SK-N-SH (cell line): ENCODE results near the gene CD180. TPM values are rescaled to one million over a fixed set of nuclear protein-coding genes. Genes with fewer than 3 reads are reported as not detected.

Experiments used
- CTCF ChIA-PET: fragments of 300-600, 350-600 bp; formaldehyde crosslinking; extraction: SDS; loops from one replicate; lab custom pipeline; 2021; lab: Yijun Ruan, JAX
- POLR2A ChIA-PET: fragments of 350-600 bp; sonication (Branson Sonifier 250); formaldehyde crosslinking; extraction: SDS; loops from one replicate; lab custom pipeline; 2020; ENCODE audit warnings: antibody characterized with exemption, inconsistent platforms; lab: Yijun Ruan, JAX
- DNase-seq: peaks from one replicate; pipeline ENCODE4 v3.0.0; 2012
- H2AFZ ChIP-seq: fragments of 200-600 bp; sonication (generic); 2 replicates; pipeline ENCODE4 v1.8.1; 2016; ENCODE audit warnings: antibody characterized with exemption, mild to moderate bottlenecking, low read depth
- H3F3A ChIP-seq: fragments of 200-600 bp; sonication (generic); replicated peaks from 2 replicates; pipeline ENCODE3; 2016; ENCODE audit warnings: antibody characterized with exemption, mild to moderate bottlenecking; ENCODE audit not compliant: insufficient read depth
- H3K27ac ChIP-seq, 2 experiments: fragments of 200-500 bp in 1 of 2; fragments of 200-600 bp in 1 of 2; sonication (Bioruptor generic) in 1 of 2; sonication (generic), shearing (Covaris generic) in 1 of 2; 2 replicates each; pipeline versions ENCODE4 v1.5.1 to v1.6.1; 2014 to 2016; ENCODE audit warnings: low read depth in 2 of 2, inconsistent platforms in 1 of 2, low read length in 1 of 2, mild to moderate bottlenecking in 1 of 2, mixed read lengths in 1 of 2
- H3K27me3 ChIP-seq: fragments of 200-600 bp; sonication (generic), shearing (Covaris generic); 2 replicates; pipeline ENCODE4 v1.6.1; 2016; ENCODE audit warnings: mixed run types; ENCODE audit not compliant: insufficient read depth
- H3K36me3 ChIP-seq, 2 experiments: fragments of 200-500 bp in 1 of 2; fragments of 200-600 bp in 1 of 2; sonication (Bioruptor generic) in 1 of 2; sonication (generic) in 1 of 2; replicated peaks in 1 of 2; 2 replicates each; pipeline versions ENCODE3 to v1.5.1; 2014 to 2016; ENCODE audit warnings: low read length in 1 of 2, mild to moderate bottlenecking in 1 of 2; ENCODE audit not compliant: insufficient read depth in 2 of 2, control insufficient read depth in 1 of 2
- H3K4me1 ChIP-seq, 2 experiments: fragments of 200-500 bp in 1 of 2; fragments of 200-600 bp in 1 of 2; sonication (Bioruptor generic) in 1 of 2; sonication (generic), shearing (Covaris generic) in 1 of 2; 2 replicates each; pipeline versions ENCODE4 v1.5.1 to v1.6.1; 2014 to 2016; ENCODE audit warnings: low read depth in 1 of 2, low read length in 1 of 2, mixed run types in 1 of 2; ENCODE audit not compliant: insufficient read depth in 2 of 2, control insufficient read depth in 1 of 2
- H3K4me2 ChIP-seq: fragments of 200-600 bp; sonication (generic), shearing (Covaris generic); 2 replicates; pipeline ENCODE4 v1.6.1; 2017; ENCODE audit warnings: mixed run types
- H3K4me3 ChIP-seq, 2 experiments: fragments of 200-500 bp in 1 of 2; fragments of 200-600 bp in 1 of 2; sonication (Bioruptor generic) in 1 of 2; sonication (generic), shearing (Covaris generic) in 1 of 2; 2 replicates each; pipeline versions ENCODE4 v1.5.1 to v1.8.1; 2014 to 2016; ENCODE audit warnings: low read depth in 2 of 2, inconsistent platforms in 1 of 2, low read length in 1 of 2, mild to moderate bottlenecking in 1 of 2, mixed read lengths in 1 of 2, moderate library complexity in 1 of 2
- H3K79me2 ChIP-seq: fragments of 200-600 bp; sonication (generic); 2 replicates; pipeline ENCODE4 v1.8.1; 2017; ENCODE audit warnings: mild to moderate bottlenecking; ENCODE audit not compliant: insufficient read depth
- H3K9ac ChIP-seq: fragments of 200-600 bp; sonication (generic); 2 replicates; pipeline ENCODE4 v1.6.1; 2017; ENCODE audit warnings: mixed run types
- H3K9me2 ChIP-seq: fragments of 200-600 bp; sonication (generic); 2 replicates; pipeline ENCODE4 v1.6.1; 2017; ENCODE audit warnings: mixed run types
- H3K9me3 ChIP-seq: fragments of 200-600 bp; sonication (generic); 2 replicates; pipeline ENCODE4 v1.6.1; 2017; ENCODE audit warnings: mixed run types, mild to moderate bottlenecking, moderate library complexity
- H4K20me1 ChIP-seq: fragments of 200-600 bp; sonication (generic); 2 replicates; pipeline ENCODE4 v1.6.1; 2017; ENCODE audit warnings: mild to moderate bottlenecking, mixed run types; ENCODE audit not compliant: insufficient read depth
- ELF1 ChIP-seq: IDR thresholded peaks from 2 replicates; pipeline ENCODE4 v1.4.0; 2012
- EZH2phosphoT487 ChIP-seq: fragments of 200-600 bp; sonication (generic); IDR thresholded peaks from 2 replicates; pipeline ENCODE4 v1.6.1; 2017; ENCODE audit warnings: low read depth, mixed run types, mild to moderate bottlenecking, antibody characterized with exemption, moderate library complexity, borderline replicate concordance
- FOSL2 ChIP-seq: IDR thresholded peaks from 2 replicates; pipeline ENCODE4 v1.4.0; 2012; ENCODE audit warnings: low read depth, mild to moderate bottlenecking, moderate library complexity, borderline replicate concordance
- GABPA ChIP-seq: IDR thresholded peaks from 2 replicates; pipeline ENCODE4 v1.4.0; 2012; ENCODE audit warnings: low read depth, mild to moderate bottlenecking
- MEF2A ChIP-seq: IDR thresholded peaks from 2 replicates; pipeline ENCODE4 v1.4.0; 2012; ENCODE audit warnings: low read depth, borderline replicate concordance
- MXI1 ChIP-seq: IDR thresholded peaks from 2 replicates; pipeline ENCODE4 v1.6.1; 2012; ENCODE audit warnings: mild to moderate bottlenecking, low read depth, low read length, improper control_type of control experiment
- POLR2AphosphoS5 ChIP-seq: IDR thresholded peaks from 2 replicates; pipeline ENCODE4 v1.6.1; 2012; ENCODE audit warnings: low read depth, low read length
- RAD21 ChIP-seq: IDR thresholded peaks from 2 replicates; pipeline ENCODE4 v1.6.1; 2012; ENCODE audit warnings: mild to moderate bottlenecking, low read length
- TCF12 ChIP-seq: IDR thresholded peaks from 2 replicates; pipeline ENCODE4 v1.4.0; 2012
- WGBS: methylation state at CpG from one replicate; pipeline ENCODE4 v1.1.6; 2017; ENCODE audit warnings: low lambda C conversion rate; 5-methylcytosine and 5-hydroxymethylcytosine counted together
- polyA plus RNA-seq, 3 experiments: library from polyadenylated mRNA; depleted of rRNA; stranded (reverse); fragments of >200 nt; gene quantifications; 2 replicates each; pipeline ENCODE4 v1.2.3, GENCODE V29; 2012
- TF ChIP-seq, protein P1 (sequence below): IDR thresholded peaks from 2 replicates; pipeline ENCODE4 v1.4.0; 2012; ENCODE audit warnings: low read depth, borderline replicate concordance
- TF ChIP-seq, protein P2 (sequence below): fragments of 150-350 bp; IDR thresholded peaks from 2 replicates; pipeline ENCODE4 v1.6.1; 2016; ENCODE audit warnings: mild to moderate bottlenecking, low read depth, low read length
- TF ChIP-seq, protein P3 (sequence below): IDR thresholded peaks from 2 replicates; pipeline ENCODE4 v1.4.0; 2012; ENCODE audit warnings: low read depth, borderline replicate concordance

CD180 gene
- polyA plus RNA-seq, 1 of the 3 experiments (the other 2 are of a cell fraction) = 0.02 TPM

DNA sequence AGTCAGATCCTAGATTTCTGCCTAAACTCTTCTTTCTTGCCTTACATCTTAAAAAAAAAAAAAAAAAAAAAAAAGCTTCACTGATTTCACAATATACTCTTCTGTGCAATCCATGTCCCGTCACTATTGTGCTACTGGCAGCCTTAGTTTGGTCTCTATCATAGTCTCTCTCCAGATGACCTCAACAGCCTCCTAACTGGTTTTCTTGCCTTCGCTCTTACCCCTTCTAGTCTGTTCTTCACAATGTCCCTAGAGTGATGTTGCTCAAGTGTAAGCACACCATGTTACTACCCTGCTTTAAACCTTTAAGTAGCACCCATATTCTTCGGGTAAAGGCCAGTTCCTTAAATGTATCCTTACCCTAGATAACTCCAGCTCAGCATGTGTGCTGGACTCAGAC is 25.8 kb downstream of the CD180 start:
- no peak overlapping the region for H3K9ac ChIP-seq
- no peaks in the 10 kb centered on the region for H3K9me2 ChIP-seq
- WGBS = 95% methylated on average over 3 of the region's 3 CpGs
- H3K27me3 ChIP-seq = no peaks in the 10 kb centered on the region
- TF ChIP-seq ELF1 = no peak
- TF ChIP-seq, all 33 proteins: peak for 0
- no peak overlapping the region for H2AFZ ChIP-seq
- CTCF ChIA-PET = interaction anchor here (6.2 kb wide), 1 partner anchor 14 kb away, joined by 36 read pairs; no protein-coding TSS in a partner anchor
- H3K4me3 ChIP-seq = no peak overlapping the region
- no peaks in the 10 kb centered on the region for H4K20me1 ChIP-seq
- peaks cover 0 to under 1% of the 10 kb centered on the region in 2 experiments for H3K36me3 ChIP-seq
- no peaks in the 10 kb centered on the region for H3K4me1 ChIP-seq
- DNase-seq = no peak
- no peaks in the 10 kb centered on the region for H3K79me2 ChIP-seq
- H3K9me3 ChIP-seq = no peaks in the 10 kb centered on the region
- no peak overlapping the region for H3K4me2 ChIP-seq
- H3K27ac ChIP-seq = no peak overlapping the region
- POLR2A ChIA-PET = no interaction called here
- peaks cover 4% of the 10 kb centered on the region for H3F3A ChIP-seq

DNA sequence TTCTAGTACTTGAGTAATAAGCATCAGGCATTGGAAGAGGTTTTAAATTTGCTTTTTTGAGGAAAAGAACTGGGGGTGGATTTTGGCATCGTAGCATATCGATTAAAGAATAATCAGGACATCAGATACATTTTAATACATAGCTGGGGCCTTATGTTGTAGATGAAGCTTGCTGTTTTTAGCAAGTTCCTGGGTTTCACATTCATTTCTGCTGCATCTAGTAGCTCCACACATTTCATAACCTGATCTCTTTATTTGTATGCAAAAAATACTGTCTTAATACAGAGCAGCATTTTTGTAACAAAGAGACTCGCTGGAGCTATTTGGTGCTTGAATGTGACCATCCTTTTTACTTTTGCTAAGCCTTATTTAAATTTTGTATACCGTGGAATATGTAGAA is 28.5 kb downstream of the CD180 start:
- Histone ChIP-seq H3K4me3 (no peak overlapping the region), H3K4me1 (no peaks in the 10 kb centered on the region), H3K4me2 (no peak overlapping the region)
- TF ChIP-seq MXI1 (no peak), GABPA (no peak), POLR2AphosphoS5 (no peak), ELF1 (no peak), TCF12 (no peak), RAD21 (no peak), MEF2A (no peak), FOSL2 (no peak), EZH2phosphoT487 (no peak)
- TF ChIP-seq, protein P1, sequence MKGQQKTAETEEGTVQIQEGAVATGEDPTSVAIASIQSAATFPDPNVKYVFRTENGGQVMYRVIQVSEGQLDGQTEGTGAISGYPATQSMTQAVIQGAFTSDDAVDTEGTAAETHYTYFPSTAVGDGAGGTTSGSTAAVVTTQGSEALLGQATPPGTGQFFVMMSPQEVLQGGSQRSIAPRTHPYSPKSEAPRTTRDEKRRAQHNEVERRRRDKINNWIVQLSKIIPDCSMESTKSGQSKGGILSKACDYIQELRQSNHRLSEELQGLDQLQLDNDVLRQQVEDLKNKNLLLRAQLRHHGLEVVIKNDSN = no peak
- TF ChIP-seq, protein P2, sequence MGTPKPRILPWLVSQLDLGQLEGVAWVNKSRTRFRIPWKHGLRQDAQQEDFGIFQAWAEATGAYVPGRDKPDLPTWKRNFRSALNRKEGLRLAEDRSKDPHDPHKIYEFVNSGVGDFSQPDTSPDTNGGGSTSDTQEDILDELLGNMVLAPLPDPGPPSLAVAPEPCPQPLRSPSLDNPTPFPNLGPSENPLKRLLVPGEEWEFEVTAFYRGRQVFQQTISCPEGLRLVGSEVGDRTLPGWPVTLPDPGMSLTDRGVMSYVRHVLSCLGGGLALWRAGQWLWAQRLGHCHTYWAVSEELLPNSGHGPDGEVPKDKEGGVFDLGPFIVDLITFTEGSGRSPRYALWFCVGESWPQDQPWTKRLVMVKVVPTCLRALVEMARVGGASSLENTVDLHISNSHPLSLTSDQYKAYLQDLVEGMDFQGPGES = no peak
- TF ChIP-seq, protein P3, sequence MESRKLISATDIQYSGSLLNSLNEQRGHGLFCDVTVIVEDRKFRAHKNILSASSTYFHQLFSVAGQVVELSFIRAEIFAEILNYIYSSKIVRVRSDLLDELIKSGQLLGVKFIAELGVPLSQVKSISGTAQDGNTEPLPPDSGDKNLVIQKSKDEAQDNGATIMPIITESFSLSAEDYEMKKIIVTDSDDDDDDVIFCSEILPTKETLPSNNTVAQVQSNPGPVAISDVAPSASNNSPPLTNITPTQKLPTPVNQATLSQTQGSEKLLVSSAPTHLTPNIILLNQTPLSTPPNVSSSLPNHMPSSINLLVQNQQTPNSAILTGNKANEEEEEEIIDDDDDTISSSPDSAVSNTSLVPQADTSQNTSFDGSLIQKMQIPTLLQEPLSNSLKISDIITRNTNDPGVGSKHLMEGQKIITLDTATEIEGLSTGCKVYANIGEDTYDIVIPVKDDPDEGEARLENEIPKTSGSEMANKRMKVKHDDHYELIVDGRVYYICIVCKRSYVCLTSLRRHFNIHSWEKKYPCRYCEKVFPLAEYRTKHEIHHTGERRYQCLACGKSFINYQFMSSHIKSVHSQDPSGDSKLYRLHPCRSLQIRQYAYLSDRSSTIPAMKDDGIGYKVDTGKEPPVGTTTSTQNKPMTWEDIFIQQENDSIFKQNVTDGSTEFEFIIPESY = no peak
- TF ChIP-seq, all 33 proteins: peak for 0
- H3K27ac ChIP-seq = no peak overlapping the region
- peaks cover 0 to 21% of the 10 kb centered on the region in 2 experiments for H3K36me3 ChIP-seq
- no peaks in the 10 kb centered on the region for H3K9me2 ChIP-seq
- 86% methylated on average over 4 of the region's 4 CpGs for WGBS
- H3K79me2 ChIP-seq = no peaks in the 10 kb centered on the region
- no peak overlapping the region for H2AFZ ChIP-seq
- H4K20me1 ChIP-seq = no peaks in the 10 kb centered on the region
- DNase-seq = no peak
- H3K27me3 ChIP-seq = no peaks in the 10 kb centered on the region
- H3K9me3 ChIP-seq = no peaks in the 10 kb centered on the region
- peaks cover 4% of the 10 kb centered on the region for H3F3A ChIP-seq
- POLR2A ChIA-PET = no interaction called here
- H3K9ac ChIP-seq = no peak overlapping the region
- CTCF ChIA-PET = interaction anchor here (0.7 to 6.2 kb wide), 3 partner anchors 11 to 353 kb away, joined by 3 to 36 read pairs (median 4); no protein-coding TSS in a partner anchor
